SK-N-SH treated with all-trans-retinoic acid at 6 μM for 48 hours (cell line): ENCODE results near the gene RABGAP1L.

ENCODE experiments used
- ATAC-seq: fragments of 200-7000 bp; cut with Tn5 transposase; 3 replicates; pipeline ENCODE4 v1.9.1; 2020; ENCODE audit warnings: mild to moderate bottlenecking, moderate library complexity
- ARNTL ChIP-seq: fragments of 450-650 bp; formaldehyde crosslinking; IDR thresholded peaks from 2 replicates; pipeline ENCODE4 v1.5.0; 2020; ENCODE audit warnings: low read depth, mild to moderate bottlenecking, moderate library complexity, borderline replicate concordance
- BACH2 ChIP-seq: fragments of 250-450 bp; sonication (Bioruptor Pico); IDR thresholded peaks from 2 replicates; pipeline ENCODE4 v1.9.0; 2021; ENCODE audit warnings: mild to moderate bottlenecking, borderline replicate concordance
- CSDC2 ChIP-seq: fragments of 250-450 bp; sonication (Bioruptor Pico); IDR thresholded peaks from 2 replicates; pipeline ENCODE4 v1.5.0; 2020; ENCODE audit warnings: mild to moderate bottlenecking, moderate library complexity
- ESRRG ChIP-seq: fragments of 250-450 bp; sonication (Bioruptor Pico); IDR thresholded peaks from 2 replicates; pipeline ENCODE4 v1.6.1; 2021; ENCODE audit warnings: mild to moderate bottlenecking
- GLIS3 ChIP-seq: fragments of 250-450 bp; sonication (Bioruptor Pico); IDR thresholded peaks from 2 replicates; pipeline ENCODE4 v1.5.0; 2020; ENCODE audit warnings: mild to moderate bottlenecking, moderate library complexity
- ISL1 ChIP-seq: fragments of 250-450 bp; sonication (Bioruptor Pico); IDR thresholded peaks from 2 replicates; pipeline ENCODE4 v2.1.2; 2022; ENCODE audit warnings: mild to moderate bottlenecking, moderate library complexity
- OSR1 ChIP-seq: fragments of 250-450 bp; sonication (Bioruptor Pico); IDR thresholded peaks from 2 replicates; pipeline ENCODE4 v1.8.0; 2022; ENCODE audit warnings: moderate library complexity, mild to moderate bottlenecking, inconsistent platforms
- PPARA ChIP-seq: fragments of 250-450 bp; sonication (Bioruptor Pico); IDR thresholded peaks from 2 replicates; pipeline ENCODE4 v1.5.0; 2020; ENCODE audit warnings: mild to moderate bottlenecking, borderline replicate concordance
- RARB ChIP-seq: fragments of 250-450 bp; sonication (Bioruptor Pico); IDR thresholded peaks from 2 replicates; pipeline ENCODE4 v1.8.0; 2021; ENCODE audit warnings: mild to moderate bottlenecking, moderate library complexity
- SNAI2 ChIP-seq: fragments of 250-450 bp; sonication (Bioruptor Pico); IDR thresholded peaks from 2 replicates; pipeline ENCODE4 v1.5.0; 2020; ENCODE audit warnings: mild to moderate bottlenecking, moderate library complexity
- TOX ChIP-seq: fragments of 250-450 bp; sonication (Bioruptor Pico); IDR thresholded peaks from 2 replicates; pipeline ENCODE4 v1.8.0; 2021; ENCODE audit warnings: mild to moderate bottlenecking, moderate library complexity, borderline replicate concordance
- ZC3H10 ChIP-seq: fragments of 250-450 bp; sonication (Bioruptor Pico); IDR thresholded peaks from 2 replicates; pipeline ENCODE4 v1.5.1; 2021; ENCODE audit warnings: mild to moderate bottlenecking, moderate library complexity
- ZFP3 ChIP-seq: fragments of 250-450 bp; sonication (Bioruptor Pico); IDR thresholded peaks from 2 replicates; pipeline ENCODE4 v1.5.0; 2020; ENCODE audit warnings: mild to moderate bottlenecking, moderate library complexity
- ZFP30 ChIP-seq: fragments of 450-650 bp; formaldehyde crosslinking; IDR thresholded peaks from 2 replicates; pipeline ENCODE4 v1.5.0; 2022; ENCODE audit warnings: mild to moderate bottlenecking, moderate library complexity
- ZNF565 ChIP-seq: fragments of 450-650 bp; formaldehyde crosslinking; conservative IDR thresholded peaks from 2 replicates; pipeline ENCODE4 v1.5.0; 2020; ENCODE audit warnings: low read depth, mild to moderate bottlenecking, moderate library complexity
- ZNF70 ChIP-seq: fragments of 450-650 bp; formaldehyde crosslinking; IDR thresholded peaks from 2 replicates; pipeline ENCODE4 v1.5.0; 2020; ENCODE audit warnings: mild to moderate bottlenecking, moderate library complexity
- TF ChIP-seq, protein P1 (sequence below): fragments of 250-450 bp; sonication (Bioruptor Pico); IDR thresholded peaks from 2 replicates; pipeline ENCODE4 v1.5.1; 2020; ENCODE audit warnings: low read depth, mild to moderate bottlenecking, moderate library complexity
- TF ChIP-seq, protein P2 (sequence below): fragments of 250-450 bp; sonication (Bioruptor Pico); IDR thresholded peaks from 2 replicates; pipeline ENCODE4 v1.8.0; 2021; ENCODE audit warnings: low read depth, mild to moderate bottlenecking, moderate library complexity, borderline replicate concordance
- TF ChIP-seq, protein P3 (sequence below): fragments of 250-450 bp; sonication (Bioruptor Pico); IDR thresholded peaks from 2 replicates; pipeline ENCODE4 v1.5.1; 2021; ENCODE audit warnings: mild to moderate bottlenecking, moderate library complexity
- TF ChIP-seq, protein P4 (sequence below): fragments of 250-450 bp; sonication (Bioruptor Pico); IDR thresholded peaks from 2 replicates; pipeline ENCODE4 v1.8.0; 2020; ENCODE audit warnings: mild to moderate bottlenecking, moderate library complexity, borderline replicate concordance
- TF ChIP-seq, protein P5 (sequence below): fragments of 250-450 bp; sonication (Bioruptor Pico); IDR thresholded peaks from 2 replicates; pipeline ENCODE4 v1.5.0; 2020; ENCODE audit warnings: mild to moderate bottlenecking, moderate library complexity

Gene RABGAP1L

DNA sequence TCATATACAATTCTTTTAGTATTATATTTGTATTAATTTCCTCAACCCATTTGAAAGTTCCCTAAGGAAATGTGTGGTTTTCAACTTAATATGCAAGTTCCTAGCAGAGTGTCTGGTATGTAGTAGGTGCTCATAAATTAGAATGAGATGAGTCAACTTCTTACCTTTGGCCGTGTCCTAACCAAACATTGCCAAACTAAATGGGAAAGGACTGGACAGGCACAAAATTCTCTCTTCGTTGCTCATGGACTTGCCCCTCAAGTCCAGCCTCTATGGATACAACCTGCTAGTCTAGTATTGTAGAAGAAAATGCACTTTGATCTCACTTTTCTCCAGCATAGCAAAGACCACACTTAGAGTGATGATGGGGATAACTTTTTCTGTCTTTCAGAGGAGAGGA is 875.5 kb downstream of the RABGAP1L start:
- TF ChIP-seq BACH2 (CRISPR knock-in tag) (no peak), ZFP3 (no peak), RARB (CRISPR knock-in tag) (no peak), CSDC2 (no peak), PPARA (CRISPR knock-in tag) (no peak), OSR1 (CRISPR knock-in tag) (no peak), ZFP30 (CRISPR knock-in tag) (no peak), SNAI2 (no peak), ZNF70 (no peak), GLIS3 (CRISPR knock-in tag) (no peak), ZC3H10 (CRISPR knock-in tag) (no peak), ZNF565 (no peak)
- TF ChIP-seq, protein P1, sequence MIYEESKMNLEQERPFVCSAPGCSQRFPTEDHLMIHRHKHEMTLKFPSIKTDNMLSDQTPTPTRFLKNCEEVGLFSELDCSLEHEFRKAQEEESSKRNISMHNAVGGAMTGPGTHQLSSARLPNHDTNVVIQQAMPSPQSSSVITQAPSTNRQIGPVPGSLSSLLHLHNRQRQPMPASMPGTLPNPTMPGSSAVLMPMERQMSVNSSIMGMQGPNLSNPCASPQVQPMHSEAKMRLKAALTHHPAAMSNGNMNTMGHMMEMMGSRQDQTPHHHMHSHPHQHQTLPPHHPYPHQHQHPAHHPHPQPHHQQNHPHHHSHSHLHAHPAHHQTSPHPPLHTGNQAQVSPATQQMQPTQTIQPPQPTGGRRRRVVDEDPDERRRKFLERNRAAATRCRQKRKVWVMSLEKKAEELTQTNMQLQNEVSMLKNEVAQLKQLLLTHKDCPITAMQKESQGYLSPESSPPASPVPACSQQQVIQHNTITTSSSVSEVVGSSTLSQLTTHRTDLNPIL (CRISPR knock-in tag), result no peak
- TF ChIP-seq, protein P2, sequence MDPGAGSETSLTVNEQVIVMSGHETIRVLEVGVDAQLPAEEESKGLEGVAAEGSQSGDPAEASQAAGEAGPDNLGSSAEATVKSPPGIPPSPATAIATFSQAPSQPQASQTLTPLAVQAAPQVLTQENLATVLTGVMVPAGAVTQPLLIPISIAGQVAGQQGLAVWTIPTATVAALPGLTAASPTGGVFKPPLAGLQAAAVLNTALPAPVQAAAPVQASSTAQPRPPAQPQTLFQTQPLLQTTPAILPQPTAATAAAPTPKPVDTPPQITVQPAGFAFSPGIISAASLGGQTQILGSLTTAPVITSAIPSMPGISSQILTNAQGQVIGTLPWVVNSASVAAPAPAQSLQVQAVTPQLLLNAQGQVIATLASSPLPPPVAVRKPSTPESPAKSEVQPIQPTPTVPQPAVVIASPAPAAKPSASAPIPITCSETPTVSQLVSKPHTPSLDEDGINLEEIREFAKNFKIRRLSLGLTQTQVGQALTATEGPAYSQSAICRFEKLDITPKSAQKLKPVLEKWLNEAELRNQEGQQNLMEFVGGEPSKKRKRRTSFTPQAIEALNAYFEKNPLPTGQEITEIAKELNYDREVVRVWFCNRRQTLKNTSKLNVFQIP (CRISPR knock-in tag), result no peak
- TF ChIP-seq, protein P3, sequence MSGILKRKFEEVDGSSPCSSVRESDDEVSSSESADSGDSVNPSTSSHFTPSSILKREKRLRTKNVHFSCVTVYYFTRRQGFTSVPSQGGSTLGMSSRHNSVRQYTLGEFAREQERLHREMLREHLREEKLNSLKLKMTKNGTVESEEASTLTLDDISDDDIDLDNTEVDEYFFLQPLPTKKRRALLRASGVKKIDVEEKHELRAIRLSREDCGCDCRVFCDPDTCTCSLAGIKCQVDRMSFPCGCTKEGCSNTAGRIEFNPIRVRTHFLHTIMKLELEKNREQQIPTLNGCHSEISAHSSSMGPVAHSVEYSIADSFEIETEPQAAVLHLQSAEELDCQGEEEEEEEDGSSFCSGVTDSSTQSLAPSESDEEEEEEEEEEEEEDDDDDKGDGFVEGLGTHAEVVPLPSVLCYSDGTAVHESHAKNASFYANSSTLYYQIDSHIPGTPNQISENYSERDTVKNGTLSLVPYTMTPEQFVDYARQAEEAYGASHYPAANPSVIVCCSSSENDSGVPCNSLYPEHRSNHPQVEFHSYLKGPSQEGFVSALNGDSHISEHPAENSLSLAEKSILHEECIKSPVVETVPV (CRISPR knock-in tag), result no peak
- TF ChIP-seq, protein P4, sequence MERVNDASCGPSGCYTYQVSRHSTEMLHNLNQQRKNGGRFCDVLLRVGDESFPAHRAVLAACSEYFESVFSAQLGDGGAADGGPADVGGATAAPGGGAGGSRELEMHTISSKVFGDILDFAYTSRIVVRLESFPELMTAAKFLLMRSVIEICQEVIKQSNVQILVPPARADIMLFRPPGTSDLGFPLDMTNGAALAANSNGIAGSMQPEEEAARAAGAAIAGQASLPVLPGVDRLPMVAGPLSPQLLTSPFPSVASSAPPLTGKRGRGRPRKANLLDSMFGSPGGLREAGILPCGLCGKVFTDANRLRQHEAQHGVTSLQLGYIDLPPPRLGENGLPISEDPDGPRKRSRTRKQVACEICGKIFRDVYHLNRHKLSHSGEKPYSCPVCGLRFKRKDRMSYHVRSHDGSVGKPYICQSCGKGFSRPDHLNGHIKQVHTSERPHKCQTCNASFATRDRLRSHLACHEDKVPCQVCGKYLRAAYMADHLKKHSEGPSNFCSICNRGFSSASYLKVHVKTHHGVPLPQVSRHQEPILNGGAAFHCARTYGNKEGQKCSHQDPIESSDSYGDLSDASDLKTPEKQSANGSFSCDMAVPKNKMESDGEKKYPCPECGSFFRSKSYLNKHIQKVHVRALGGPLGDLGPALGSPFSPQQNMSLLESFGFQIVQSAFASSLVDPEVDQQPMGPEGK (CRISPR knock-in tag), result no peak
- ATAC-seq, result no peak

DNA sequence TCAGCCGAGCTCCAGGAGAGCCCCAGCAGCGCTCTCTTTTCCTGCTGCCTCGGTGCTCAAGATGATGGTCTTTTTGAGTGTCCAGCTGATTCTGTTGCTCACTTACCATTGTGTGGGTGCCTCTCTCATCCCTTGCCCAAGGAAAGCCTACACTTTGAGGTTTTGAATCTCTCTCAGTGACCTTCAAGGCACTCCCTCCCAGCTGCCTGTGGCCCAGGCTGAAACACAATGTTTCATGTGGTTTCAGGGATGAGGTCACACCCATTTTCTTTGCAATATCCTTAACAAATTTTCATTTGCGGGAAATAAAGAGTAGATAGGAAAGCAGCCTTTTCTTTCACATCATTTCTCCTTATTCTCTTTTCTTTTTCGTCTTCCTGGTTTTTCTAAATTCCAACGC is 876.5 kb downstream of the RABGAP1L start:
- TF ChIP-seq ISL1 (no peak), BACH2 (CRISPR knock-in tag) (no peak), CSDC2 (no peak), PPARA (CRISPR knock-in tag) (no peak), ZFP3 (no peak), ZNF70 (no peak)
- TF ChIP-seq, protein P2 (CRISPR knock-in tag), result no peak
- ATAC-seq, result no peak

DNA sequence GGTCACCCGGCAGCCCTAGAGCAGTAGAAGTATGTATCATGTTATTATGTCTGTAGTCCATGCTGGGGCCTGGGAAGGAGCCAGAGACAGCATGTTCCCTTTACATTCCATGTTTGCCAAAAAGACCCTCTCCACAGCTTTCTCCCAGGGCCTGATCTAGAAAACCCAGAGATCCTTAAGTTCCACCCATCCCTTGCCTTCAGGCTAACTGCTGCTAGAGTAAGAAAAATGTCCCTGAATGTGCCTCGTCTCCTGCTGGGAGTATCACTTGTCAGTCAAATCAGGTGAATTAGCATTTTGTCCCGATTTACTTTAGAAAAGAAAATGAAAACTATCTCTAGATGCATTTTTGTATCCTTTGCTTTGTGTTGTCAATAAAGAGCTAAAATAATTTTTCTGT is 877.2 kb downstream of the RABGAP1L start:
- no peak for ATAC-seq
- no peak for TF ChIP-seq CSDC2
- no peak for TF ChIP-seq ARNTL (CRISPR knock-in tag)
- TF ChIP-seq ESRRG, result no peak

DNA sequence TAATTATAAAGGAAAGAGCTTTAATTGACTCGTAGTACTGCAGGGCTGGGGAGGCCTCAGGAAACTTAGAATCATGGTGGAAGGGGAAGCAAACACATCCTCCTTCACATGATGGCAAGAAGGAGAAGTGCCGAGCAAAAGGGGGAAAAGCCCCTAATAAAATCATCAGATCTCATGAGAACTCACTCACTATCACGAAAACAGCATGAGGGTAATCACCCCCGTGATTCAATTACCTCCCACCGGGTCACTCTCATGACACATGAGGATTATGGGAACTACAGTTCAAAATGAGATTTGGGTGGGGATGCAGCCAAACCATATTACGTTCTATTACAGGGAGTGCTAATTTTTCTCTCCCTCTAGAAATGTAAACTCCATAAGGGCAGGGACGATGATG is 878.1 kb downstream of the RABGAP1L start:
- no peak for ATAC-seq
- no peak for TF ChIP-seq ZNF565
- TF ChIP-seq, protein P5, sequence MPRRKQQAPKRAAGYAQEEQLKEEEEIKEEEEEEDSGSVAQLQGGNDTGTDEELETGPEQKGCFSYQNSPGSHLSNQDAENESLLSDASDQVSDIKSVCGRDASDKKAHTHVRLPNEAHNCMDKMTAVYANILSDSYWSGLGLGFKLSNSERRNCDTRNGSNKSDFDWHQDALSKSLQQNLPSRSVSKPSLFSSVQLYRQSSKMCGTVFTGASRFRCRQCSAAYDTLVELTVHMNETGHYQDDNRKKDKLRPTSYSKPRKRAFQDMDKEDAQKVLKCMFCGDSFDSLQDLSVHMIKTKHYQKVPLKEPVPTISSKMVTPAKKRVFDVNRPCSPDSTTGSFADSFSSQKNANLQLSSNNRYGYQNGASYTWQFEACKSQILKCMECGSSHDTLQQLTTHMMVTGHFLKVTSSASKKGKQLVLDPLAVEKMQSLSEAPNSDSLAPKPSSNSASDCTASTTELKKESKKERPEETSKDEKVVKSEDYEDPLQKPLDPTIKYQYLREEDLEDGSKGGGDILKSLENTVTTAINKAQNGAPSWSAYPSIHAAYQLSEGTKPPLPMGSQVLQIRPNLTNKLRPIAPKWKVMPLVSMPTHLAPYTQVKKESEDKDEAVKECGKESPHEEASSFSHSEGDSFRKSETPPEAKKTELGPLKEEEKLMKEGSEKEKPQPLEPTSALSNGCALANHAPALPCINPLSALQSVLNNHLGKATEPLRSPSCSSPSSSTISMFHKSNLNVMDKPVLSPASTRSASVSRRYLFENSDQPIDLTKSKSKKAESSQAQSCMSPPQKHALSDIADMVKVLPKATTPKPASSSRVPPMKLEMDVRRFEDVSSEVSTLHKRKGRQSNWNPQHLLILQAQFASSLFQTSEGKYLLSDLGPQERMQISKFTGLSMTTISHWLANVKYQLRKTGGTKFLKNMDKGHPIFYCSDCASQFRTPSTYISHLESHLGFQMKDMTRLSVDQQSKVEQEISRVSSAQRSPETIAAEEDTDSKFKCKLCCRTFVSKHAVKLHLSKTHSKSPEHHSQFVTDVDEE, result no peak
- no peak for TF ChIP-seq ARNTL (CRISPR knock-in tag)
- TF ChIP-seq RARB (CRISPR knock-in tag), result no peak
- TF ChIP-seq, protein P1 (CRISPR knock-in tag), result no peak
- no peak for TF ChIP-seq TOX (CRISPR knock-in tag)
- TF ChIP-seq, protein P3 (CRISPR knock-in tag), result no peak
- no peak for TF ChIP-seq OSR1 (CRISPR knock-in tag)
- TF ChIP-seq GLIS3 (CRISPR knock-in tag), result no peak
- no peak for TF ChIP-seq ZFP30 (CRISPR knock-in tag)
- TF ChIP-seq SNAI2, result no peak
- TF ChIP-seq ZFP3, result no peak
